ENCODE results near the gene AP1B1. TPM values are rescaled to one million over a fixed set of nuclear protein-coding genes. Genes with fewer than 3 reads are reported as not detected.

AP1B1 gene
- total RNA-seq, 1 donor from 2014 or later = 70.3 TPM

DNA sequence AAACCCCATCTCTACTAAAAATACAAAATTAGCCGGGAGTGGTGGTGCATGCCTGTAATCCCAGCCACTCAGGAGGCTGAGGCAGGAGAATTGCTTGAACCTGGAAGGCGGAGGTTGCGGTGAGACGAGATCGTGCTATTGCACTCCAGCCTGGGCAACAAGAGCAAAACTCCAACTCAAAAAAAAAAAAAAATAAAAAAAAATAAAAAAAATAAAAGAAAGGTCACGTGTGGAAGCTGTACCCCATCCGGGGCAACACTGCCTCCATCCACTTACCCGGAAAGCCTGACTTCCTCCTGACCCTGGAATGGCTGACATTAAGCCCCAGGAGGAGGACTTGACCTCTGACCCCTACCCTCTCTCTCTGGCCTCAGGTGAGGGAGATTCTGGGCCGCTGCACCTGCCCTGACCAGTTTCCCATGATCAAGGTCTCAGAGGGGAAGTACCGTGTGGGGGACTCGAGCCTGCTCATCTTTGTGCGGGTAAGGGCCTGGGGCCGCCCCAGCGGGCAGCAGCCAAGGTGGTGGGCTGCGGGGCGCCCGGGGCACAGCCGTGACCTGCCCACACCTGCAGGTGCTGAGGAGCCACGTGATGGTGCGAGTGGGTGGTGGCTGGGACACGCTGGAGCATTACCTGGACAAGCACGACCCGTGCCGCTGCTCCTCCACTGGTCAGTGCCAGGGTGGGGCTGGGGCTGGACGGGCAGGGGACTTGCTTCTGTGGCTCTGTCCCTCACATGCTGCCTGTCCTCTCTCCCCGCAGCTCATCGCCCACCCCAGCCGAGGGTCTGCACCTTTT, 78.1 kb downstream of the AP1B1 start:
- peak overlapping the region; percentile 90 for H3K27ac ChIP-seq
- H3K36me3 ChIP-seq = peaks cover 6% of the 10 kb centered on the region
- ATAC-seq (peak; percentile 0), DNase-seq (no peak)
- peaks cover 23% of the 10 kb centered on the region for H3K27me3 ChIP-seq (ENCODE audit: low read depth)
- TF ChIP-seq CTCF (IDR thresholded peaks at IDR 0.05) = no peak
- intact Hi-C loops (cut with DNase I) = no loop called here
- no peak overlapping the region for H3K4me3 ChIP-seq
- peaks cover 83% of the 10 kb centered on the region for H3K4me1 ChIP-seq
- H3K9me3 ChIP-seq = no peaks in the 10 kb centered on the region

GRCh38 chr22:29309332-29310064, 78.9 kb downstream of the AP1B1 start:
- H3K36me3 ChIP-seq = peaks cover 6% of the 10 kb centered on the region
- peaks cover 77% of the 10 kb centered on the region for H3K4me1 ChIP-seq
- intact Hi-C loops (cut with DNase I) = no loop called here
- H3K9me3 ChIP-seq = no peaks in the 10 kb centered on the region
- peak; percentile 62 for DNase-seq
- H3K27me3 ChIP-seq (ENCODE audit: low read depth) = peaks cover 16% of the 10 kb centered on the region
- peak overlapping the region; percentile 91 for H3K4me3 ChIP-seq
- H3K27ac ChIP-seq = peak overlapping the region; percentile 90
- no peak for ATAC-seq
- TF ChIP-seq CTCF (IDR thresholded peaks at IDR 0.05) = no peak

DNA sequence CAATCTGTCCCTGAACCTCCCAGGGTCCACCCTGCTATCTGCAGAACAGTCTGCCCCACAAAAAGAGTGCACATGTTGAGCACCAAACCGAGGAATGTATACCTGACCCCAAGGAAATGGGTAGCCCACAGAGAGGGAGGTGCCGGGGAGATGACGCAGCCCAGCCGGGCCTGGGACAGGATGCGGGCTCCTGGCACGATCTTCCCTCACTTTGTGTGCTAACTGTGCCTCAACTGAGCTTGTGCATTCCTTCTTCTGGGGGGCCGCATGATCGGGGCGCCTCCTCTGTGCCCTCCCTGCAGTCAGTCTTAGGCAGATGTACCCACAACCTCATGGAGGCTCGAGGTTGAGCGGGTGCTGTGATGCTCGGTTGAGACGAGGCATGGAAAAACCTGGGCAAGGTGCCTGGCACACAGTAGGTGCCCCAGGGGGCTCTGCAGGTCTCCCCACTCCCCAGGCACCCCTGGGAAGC, 79.5 kb downstream of the AP1B1 start:
- Histone ChIP-seq H3K4me3 (peak overlapping the region; percentile 91), H3K4me1 (peaks cover 70% of the 10 kb centered on the region), H3K36me3 (peaks cover 6% of the 10 kb centered on the region), H3K27me3 (ENCODE audit: low read depth) (peaks cover 10% of the 10 kb centered on the region), H3K9me3 (no peaks in the 10 kb centered on the region), H3K27ac (peak overlapping the region; percentile 90)
- DNase-seq = no peak
- intact Hi-C loops (cut with DNase I) = no loop called here
- TF ChIP-seq CTCF (IDR thresholded peaks at IDR 0.05) = no peak
- no peak for ATAC-seq

DNA sequence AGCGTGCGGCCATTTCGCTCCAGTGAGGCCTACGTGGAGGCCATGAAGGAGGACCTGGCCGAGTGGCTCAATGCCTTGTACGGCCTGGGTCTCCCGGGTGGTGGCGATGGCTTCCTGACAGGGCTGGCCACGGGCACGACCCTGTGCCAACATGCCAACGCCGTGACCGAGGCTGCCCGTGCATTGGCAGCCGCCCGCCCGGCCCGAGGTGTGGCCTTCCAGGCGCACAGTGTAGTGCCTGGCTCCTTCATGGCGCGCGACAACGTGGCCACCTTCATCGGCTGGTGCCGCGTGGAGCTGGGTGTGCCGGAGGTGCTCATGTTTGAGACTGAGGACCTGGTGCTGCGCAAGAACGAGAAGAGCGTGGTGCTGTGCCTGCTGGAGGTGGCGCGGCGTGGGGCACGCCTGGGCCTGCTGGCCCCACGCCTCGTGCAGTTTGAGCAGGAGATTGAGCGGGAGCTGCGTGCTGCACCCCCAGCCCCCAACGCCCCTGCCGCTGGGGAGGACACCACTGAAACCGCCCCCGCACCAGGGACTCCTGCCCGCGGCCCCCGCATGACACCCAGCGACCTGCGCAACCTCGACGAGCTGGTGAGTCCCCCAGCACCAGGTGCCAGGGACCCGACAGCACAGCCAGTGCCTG, 80.1 kb downstream of the AP1B1 start:
- no peaks in the 10 kb centered on the region for H3K9me3 ChIP-seq
- ATAC-seq (no peak), DNase-seq (no peak)
- TF ChIP-seq CTCF (IDR thresholded peaks at IDR 0.05) = no peak
- H3K27ac ChIP-seq = peak overlapping the region; percentile 90
- peaks cover 6% of the 10 kb centered on the region for H3K36me3 ChIP-seq
- intact Hi-C loops (cut with DNase I) = no loop called here
- peaks cover 4% of the 10 kb centered on the region for H3K27me3 ChIP-seq (ENCODE audit: low read depth)
- H3K4me1 ChIP-seq = peaks cover 68% of the 10 kb centered on the region
- H3K4me3 ChIP-seq = peak overlapping the region; percentile 91

DNA sequence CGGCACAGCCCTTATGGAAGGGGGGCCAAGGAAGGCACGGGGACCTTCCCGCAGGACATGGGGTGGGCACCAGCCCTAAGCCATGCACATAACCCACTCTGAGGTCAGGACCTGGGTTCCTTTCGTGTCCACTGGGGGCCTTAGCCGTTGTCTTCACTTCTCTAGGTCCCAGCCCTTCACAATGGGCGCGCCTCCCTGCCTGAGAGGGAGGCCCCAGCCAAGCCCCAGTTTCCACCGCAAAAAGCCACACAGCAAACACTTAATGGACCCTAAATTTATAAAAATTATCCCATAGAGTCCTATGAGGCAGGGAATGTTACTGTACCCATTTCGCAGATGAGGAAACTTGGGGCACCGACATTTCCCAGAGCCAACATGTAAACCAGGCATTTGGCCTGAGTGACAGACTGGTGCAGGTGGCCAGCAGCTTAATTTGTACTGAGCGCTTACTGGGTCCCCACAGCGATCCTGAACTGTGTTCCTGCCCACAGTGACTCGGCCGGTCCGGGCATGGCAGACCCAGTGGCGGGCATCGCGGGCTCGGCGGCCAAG, 80.7 kb downstream of the AP1B1 start:
- DNase-seq (no peak), ATAC-seq (no peak)
- Histone ChIP-seq H3K27me3 (ENCODE audit: low read depth) (no peaks in the 10 kb centered on the region), H3K36me3 (peaks cover 6% of the 10 kb centered on the region), H3K4me1 (peaks cover 68% of the 10 kb centered on the region), H3K9me3 (no peaks in the 10 kb centered on the region), H3K4me3 (peak overlapping the region; percentile 91), H3K27ac (peak overlapping the region; percentile 90)
- intact Hi-C loops (cut with DNase I) = no loop called here
- no peak for TF ChIP-seq CTCF (IDR thresholded peaks at IDR 0.05)

All from lower lobe of right lung (tissue), 2 donors.